Measurements from ENCODE around the gene PARVB.

PARVB gene

GRCh38 chr22:44092636-44093220 is 68.6 kb downstream of the PARVB start:
- no peak for DNase-seq (ENCODE audit: low read depth)
- H3K4me3 ChIP-seq (ENCODE audit: low read length): no peak overlapping the region
- no peak for TF ChIP-seq CTCF (conservative IDR thresholded peaks at IDR 0.05; ENCODE audit: low read length)

GRCh38 chr22:44093791-44094190 is 69.7 kb downstream of the PARVB start:
- no peak for DNase-seq (ENCODE audit: low read depth)
- no peak overlapping the region for H3K4me3 ChIP-seq (ENCODE audit: low read length)
- TF ChIP-seq CTCF (conservative IDR thresholded peaks at IDR 0.05; ENCODE audit: low read length): no peak

GRCh38 chr22:44094751-44095302 is 70.7 kb downstream of the PARVB start:
- TF ChIP-seq CTCF (conservative IDR thresholded peaks at IDR 0.05; ENCODE audit: low read length): no peak
- DNase-seq (ENCODE audit: low read depth): no peak
- H3K4me3 ChIP-seq (ENCODE audit: low read length): no peak overlapping the region

- no peak for TF ChIP-seq CTCF (conservative IDR thresholded peaks at IDR 0.05; ENCODE audit: low read length)
- DNase-seq (ENCODE audit: low read depth): no peak
These were observed 72.6 kb downstream of the PARVB start for GRCh38 chr22:44096736-44097135.

GRCh38 chr22:44097263-44098020 is 73.3 kb downstream of the PARVB start:
- no peak overlapping the region for H3K4me3 ChIP-seq (ENCODE audit: low read length)
- no peak for TF ChIP-seq CTCF (conservative IDR thresholded peaks at IDR 0.05; ENCODE audit: low read length)
- DNase-seq (ENCODE audit: low read depth): no peak

More at GRCh38 chr22:44096736-44097135, 72.6 kb downstream of the PARVB start:
- no peak overlapping the region for H3K4me3 ChIP-seq (ENCODE audit: low read length)

- TF ChIP-seq CTCF (conservative IDR thresholded peaks at IDR 0.05; ENCODE audit: low read length): no peak
- no peak for DNase-seq (ENCODE audit: low read depth)
These were observed 74.1 kb downstream of the PARVB start for GRCh38 chr22:44098021-44098739.

More at GRCh38 chr22:44098021-44098739, 74.1 kb downstream of the PARVB start:
- no peak overlapping the region for H3K4me3 ChIP-seq (ENCODE audit: low read length)
